Activated CD8-positive, alpha-beta memory T cell treated with anti-CD3 and anti-CD28 coated beads for 1 hour (primary cell): ENCODE results near the gene MFAP2.

Experiments
- DNase-seq, 2 donors: peaks; one replicate each; pipeline ENCODE4 v3.0.0-alpha.2; 2020; ENCODE audit warnings: low read depth in 1 of 2; ENCODE audit errors: extremely low read depth in 1 of 2

MFAP2 gene

DNA sequence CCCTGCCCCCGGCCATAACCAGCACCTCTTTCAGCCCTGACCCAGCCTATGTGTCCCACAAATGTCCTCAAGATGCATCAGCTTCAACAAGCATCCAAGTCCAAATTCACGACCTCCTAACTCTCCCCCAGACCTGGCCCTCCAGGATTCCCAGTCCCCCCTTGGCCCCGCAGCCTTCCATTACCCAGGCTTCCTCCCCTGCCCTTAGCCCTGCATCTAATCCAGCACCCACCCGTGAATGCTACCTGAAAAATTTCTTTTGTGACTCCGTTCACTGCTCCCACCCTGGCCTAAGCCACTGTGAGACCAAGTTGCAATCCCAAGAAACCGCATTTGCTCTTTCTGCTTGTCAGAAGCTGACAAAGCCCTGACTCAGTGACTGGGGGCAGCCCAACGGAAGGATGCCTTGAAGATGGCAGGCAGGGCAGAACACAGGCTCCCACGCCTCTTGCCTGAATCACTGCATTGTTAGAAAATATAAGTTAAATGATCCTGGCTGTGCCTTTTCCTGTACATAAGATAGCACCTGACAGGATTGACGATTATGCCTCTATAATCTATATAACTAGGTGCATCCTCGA, 939 bp upstream of the MFAP2 start:
- DNase-seq, result no peak

DNA sequence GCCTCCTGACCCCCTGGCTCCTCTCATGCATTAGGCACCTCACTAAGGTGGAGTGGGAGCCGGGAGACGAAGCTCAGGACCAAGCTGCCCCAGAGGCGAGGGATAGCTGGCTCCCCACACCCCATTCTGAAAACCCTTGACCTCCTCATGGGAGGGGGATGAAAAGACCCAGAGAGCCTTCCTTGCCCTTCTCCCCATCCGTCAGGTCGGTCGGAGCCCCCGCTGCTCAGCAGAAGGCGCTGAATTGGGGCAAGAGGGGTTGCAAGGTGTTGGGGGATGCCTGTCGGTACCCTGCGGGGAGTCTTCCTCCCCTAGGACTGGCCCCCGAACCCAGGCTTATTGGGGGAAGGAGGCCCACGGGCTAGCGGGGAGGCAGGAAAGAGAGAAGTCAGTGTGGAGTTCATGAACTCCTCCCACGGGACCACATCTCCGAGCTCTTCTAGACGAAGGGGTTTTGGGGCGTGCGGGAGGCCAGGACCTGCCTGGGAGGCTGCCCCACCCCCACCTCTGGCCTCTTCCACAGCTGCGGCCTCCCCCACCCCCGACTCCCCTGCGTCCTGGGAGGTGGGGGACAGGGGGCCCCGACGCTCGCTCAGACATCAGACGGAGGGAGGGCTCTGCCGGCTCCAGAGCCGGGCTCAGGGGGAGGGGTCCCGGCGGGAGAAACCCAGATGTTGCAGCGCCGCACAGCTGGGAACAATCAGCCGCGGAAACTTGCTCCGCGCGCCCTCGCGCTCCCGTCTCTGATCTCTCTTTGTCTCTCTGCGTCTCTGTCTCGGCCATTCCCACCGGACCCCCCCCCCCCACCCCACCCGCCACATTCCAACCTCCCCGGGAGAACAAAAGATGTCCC, 719 bp downstream of the MFAP2 start:
- DNase-seq, result no peak

DNA sequence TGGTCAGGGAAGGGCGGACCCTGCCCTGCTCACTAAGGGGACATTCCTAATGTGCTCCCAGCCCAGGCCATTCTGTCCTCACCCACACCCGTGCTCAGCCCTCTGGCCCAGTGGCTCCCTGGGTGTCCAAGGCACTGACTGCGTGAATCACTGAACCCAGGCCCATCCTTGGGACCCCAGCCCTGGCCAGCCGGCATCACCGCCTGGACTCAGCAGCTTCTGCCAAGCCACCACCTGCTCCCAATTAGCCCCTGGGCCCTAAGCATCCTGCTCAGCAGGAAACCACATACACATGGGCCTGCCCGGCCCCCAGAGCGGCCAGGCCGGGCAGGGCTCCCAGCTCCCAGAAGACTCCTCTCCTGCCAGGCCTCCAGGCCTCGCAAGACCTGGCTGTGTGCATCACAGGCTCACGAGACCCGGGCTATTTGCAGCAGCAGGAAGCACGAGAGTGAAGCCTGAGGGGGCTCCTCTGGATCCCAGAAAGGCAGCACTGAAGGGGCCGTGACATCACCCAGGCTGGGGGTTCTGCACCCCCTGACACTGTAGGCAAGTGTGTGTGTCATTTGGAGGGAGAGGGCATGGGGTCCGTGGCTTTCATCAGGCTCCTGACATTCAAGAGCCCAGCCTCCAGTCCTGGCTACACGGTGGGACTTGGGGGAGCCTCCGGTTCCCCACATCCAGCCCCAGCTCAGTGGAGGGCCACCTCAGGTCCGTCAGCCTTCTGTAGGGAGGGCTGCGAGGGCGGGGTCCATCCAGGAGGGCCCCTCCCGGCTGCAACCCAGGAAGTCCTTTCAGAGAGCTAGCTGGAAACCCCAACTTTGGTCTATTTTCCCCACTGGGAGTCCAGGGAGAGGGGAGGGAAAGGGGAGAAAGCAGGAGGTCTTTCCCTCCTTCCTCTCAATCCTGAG, 1.6 kb downstream of the MFAP2 start:
- no peak for DNase-seq

DNA sequence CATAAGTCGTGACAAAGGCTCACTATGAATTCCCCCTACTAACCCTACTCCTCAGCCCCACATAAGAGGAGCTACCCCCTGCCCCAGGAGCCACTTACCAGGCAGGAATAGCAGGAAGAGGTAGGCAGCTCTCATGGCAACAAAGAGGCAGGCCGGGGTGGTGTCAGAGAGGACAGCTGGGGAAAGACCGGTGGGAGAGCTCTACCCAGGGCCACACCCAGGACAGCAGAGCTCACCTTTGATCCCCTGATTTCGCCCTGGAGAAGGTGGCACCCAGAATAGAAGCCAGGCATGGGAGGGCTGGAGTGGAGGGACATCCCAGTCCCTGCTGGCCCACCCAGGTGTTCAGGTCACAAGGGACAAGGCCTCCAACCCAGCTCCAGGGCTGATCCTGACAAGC, 2.3 kb downstream of the MFAP2 start:
- no peak for DNase-seq

DNA sequence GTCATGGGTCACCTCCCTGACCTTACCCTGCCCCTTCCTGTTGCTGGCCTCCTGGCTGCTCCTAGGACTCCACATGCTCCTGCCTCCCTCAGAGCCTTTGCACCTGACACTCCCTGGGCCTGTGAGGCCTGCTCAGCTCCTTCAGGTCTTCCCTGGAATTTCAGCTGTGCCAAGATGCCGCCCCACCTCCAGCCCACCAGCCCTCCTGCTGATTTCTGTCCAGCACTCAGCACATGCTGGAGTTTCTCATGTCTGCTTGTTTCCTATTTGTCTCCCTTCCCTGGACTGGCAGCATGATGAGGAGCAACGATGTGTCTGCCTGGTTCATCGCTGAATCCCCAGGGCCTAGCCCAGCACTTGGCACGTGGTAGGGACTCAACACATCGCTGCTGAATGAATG, 3.0 kb downstream of the MFAP2 start:
- no peak for DNase-seq

DNA sequence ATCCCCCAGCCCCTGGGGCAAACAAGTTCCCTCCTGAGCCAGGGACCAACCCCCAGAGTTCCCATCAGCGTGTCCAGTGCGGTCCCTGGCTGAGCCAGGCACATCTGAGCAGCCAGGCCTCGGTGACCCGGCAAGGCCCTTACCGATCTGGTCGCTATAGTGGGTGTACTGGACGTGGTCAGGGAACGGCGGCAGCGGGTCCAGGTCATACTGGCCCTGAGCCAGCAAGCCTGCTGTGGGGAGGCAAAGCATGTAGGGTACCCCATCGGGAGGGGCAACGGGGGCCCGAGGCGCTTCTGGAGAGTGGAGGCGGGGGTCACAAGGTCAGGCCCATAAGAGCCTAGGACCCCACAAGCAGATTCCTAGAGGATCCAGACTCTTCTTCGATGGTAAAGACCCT, 3.5 kb downstream of the MFAP2 start:
- no peak for DNase-seq

DNA sequence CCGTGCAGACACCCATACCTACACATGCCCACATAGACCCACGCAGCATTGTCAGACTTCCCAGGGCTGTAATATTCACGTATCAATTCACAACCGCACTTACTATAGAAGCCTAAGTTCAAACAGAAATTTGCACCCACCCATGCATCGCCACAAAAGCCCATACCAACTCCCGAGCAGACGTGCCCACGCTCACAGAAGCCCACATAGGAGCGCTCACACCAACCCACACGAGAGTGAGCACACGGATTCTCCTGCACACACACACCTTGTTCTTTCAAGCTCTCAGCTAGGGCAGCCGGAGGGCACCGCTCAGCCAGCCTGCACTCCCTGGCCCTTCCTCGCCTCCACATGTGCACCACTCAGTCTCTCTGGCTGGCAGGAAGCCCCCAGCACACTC, 4.6 kb downstream of the MFAP2 start:
- no peak for DNase-seq

DNA sequence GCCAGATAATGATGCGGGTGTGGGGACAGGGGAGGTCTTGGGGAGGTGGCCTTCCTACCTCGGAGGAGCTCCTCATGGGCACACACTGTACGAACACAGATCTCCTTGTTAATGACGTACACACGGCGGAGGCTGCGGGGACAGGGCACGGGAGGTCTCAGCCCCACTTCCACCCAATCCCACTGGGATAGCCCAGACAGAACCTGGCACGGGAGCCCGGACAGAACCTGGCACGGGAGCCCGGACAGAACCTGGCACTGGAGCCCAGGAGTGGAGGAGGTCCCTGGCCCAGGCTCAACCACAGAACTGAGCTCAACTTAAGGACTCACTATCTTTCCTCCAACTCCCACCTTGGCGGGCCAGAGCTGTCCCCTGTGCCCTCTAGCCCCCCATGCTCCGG, 5.2 kb downstream of the MFAP2 start:
- no peak for DNase-seq

DNA sequence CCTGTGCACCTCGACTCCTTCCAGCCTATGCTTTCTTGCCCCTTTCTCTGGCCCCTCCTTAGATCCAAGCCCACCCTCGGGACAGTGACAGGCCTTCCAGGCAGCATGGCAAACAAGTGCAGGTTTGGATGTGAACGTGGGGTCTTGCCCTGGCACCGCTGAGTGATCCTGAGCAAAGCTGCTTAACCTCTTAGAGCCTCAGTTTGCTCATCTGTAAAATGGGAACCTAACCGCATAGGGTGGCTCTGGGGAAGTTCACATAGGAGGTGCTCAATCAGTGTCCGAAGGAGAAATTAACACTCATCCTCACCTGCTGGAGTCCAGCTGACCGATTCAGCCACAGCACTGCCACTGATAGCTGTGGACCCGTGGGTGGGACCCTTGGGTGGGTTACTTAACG, 7.2 kb downstream of the MFAP2 start:
- no peak for DNase-seq

DNA sequence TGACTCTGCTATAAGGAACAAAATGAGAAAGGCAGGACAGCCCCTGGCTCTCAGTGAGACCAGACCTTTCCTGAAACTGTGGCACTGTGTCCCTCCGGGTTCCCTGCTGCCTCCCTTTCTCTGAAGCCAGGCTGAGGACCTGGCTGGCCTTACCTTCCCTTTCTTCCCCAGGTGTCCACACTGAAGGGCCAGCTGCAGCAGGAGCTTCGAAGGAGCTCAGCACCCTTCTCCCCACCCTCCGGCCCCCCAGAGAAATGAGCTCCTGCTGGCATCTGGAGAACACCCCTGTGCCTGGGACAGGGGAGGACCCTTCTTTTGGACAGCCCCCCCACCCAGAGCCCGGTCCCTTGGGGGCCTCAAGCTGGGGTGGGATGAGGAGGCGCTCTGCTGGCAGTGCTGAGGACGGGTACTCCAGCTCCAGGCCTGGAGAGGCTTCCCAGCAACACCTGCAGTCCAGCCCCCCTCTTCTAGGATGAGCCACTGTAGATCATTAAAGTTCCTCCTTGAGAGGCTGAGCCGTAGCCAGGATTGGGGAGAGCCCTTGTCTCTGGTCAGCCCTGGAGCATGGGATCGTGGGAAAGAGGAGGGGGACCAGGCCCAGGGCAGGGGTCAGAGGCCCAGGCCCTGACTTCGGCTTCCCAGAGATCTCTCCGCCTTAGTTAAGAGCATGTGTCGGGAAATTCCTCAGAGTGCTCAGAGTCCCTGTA, 8.1 kb downstream of the MFAP2 start:
- DNase-seq, result no peak

DNA sequence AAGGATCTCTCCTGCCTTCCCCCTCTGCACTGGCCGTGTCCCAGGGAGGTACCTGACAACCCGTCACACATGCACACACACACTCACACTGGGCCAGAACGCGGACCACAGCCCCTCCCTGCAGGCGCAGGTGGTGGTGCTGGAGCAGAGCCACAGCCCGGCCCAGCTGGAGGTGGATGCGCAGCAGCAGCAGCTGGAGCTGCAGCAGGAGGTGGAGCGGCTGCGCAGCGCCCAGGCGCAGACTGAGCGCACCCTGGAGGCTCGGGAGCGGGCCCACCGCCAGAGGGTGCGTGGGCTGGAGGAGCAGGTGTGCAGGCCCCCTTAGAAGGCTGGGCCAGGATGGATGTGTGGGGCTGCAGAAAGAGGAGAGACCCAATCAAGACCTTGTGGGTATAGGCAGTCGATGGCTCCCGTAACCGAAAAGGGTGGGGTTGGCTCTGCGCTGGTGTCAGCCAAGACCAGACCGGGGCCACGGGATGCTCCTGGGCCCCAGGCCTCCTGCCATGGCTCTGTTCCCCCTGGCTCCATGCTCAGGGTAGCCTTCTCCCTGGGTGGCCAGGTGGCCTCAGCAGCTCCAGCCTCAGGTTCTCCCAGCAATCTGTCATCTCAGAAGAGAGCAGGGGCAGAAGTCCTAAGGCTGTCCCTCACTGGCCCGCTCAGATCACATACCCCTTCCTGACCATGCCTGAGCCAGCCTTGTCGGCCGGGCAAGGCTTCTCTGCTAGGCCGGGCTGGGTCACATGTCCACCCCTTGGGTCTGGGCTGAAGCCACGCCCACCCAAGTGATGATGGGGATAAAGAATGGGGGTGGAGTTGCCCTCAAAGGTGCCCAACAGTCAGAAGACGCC, 8.9 kb downstream of the MFAP2 start:
- no peak for DNase-seq

DNA sequence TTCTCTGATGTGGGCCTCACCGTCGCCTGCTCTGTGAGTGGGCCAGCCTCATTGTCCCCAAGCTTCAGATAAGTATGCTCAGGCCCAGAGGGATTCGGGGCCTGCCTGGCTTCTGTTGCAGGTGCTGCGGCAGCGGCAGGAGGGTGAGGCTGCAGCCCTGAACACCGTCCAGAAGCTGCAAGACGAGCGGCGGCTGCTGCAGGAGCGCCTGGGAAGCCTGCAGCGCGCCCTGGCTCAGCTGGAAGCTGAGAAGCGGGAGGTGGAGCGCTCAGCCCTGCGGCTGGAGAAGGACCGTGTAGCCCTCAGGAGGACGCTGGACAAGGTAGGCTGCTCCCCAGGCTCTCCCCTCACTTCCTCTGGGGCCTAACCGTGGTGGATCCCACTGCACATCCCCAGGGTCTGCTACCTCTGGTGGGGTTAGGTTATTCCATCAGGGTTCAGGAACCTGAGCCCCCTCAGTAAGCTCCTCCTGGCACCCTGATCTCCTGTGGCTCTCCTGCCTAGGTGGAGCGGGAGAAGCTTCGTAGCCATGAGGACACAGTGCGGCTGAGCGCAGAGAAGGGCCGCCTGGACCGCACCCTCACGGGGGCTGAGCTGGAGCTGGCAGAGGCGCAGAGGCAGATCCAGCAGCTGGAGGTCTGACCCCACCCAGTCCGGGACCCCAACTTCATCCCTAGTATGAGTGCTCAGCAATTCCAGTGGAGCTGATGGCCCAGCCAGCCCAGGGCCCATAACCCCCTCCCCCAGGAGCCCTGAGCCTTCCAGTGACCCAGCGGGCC, 10.1 kb downstream of the MFAP2 start:
- no peak for DNase-seq

DNA sequence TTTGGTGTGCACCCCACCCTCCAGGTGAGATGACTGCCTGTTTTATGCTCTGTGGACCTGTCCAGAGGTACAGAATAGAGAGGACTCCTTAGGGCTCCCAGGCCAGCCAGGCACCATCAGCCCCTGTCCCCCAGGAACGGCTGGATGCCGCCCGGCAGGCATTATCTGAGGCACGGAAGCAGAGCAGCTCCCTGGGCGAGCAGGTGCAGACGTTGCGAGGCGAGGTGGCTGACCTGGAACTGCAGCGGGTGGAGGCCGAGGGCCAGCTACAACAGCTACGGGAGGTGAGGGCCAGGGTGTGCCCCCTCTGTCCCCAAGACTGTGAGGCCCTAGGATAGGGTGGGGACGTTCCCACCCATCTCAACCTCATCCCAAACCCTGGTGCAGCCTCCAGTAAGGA, 10.8 kb downstream of the MFAP2 start:
- DNase-seq, result no peak

DNA sequence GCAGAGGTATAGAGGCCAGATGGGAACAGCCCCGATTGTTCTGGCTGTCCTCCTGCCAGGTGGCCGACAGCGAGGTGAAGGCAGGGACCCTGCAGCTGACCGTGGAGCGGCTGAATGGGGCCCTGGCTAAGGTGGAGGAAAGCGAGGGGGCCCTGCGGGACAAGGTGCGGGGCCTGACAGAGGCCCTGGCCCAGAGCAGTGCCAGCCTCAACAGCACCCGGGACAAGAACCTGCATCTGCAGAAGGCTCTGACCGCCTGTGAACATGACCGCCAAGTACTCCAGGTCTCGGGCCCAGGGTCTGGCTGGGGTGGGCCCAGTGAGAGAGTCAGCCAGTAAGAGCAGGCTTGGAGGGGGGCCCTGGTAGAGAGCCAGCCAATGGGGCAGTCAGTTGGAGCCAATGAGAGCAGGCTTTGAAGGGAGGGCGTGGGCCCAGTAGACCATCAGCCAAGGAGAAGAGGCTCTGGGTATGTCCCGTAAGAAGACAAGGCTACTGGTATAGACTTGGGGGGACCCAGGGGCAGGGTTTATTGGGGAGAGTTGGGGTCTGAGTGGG, 11.3 kb downstream of the MFAP2 start:
- no peak for DNase-seq

DNA sequence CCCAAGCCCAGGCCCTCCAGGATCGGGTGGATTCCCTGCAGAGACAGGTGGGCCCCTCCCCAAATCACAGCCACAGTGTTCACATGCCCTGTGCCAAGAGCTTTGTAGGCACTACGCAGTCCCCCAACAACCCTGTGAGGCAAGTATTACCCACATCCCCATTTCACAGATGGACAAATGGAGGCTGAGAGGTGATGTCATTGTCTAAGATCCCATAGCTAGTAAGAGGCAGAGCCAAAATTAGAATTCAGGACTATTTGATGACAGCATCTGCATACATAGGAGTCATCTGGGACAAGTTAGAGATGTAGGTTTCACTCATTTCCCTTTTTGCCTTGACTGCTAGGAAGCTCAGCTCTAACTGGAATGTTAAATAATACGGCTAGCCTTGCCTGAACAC, 12.0 kb downstream of the MFAP2 start:
- DNase-seq, result no peak

DNA sequence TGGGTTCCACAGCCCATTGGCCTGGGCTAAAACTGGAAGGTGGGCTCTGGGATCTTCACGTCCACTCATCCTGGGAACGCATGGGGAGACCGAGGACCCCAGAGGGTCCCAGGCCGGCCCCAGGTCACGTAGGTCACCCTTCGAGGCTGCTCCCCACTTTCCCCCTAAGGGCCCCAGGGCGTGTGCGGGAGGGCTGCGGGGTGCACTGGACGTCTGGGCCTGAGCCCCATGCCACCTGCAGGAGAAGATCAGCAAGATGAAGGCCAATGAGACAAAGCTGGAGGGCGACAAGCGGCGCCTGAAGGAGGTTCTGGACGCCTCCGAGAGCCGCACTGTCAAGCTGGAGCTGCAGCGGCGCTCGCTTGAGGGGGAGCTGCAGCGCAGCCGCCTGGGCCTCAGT, 12.5 kb downstream of the MFAP2 start:
- DNase-seq, result no peak

DNA sequence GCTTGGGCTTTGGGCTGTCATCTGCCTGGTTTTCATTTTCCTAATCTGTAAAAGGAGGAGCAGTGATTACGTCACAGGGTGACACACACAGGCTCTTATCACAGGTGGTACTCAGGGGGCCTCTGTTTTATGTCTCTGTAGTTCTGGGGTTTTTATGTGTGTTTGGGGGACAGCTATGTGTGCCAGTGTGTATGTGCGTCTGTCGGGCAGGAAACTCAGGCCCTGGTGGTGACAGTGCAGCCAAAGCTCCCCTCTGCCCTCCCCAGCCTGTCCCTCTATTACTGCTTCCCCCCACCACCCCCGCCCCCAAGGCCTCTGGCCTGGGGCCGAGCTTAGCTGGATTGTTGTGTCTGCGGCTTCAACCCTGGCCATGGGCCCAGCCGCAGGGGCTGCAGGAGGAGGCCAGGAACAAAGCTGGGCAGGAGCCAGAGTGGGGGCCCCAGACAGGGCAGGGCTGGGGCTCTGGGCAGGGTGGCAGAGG, 13.3 kb downstream of the MFAP2 start:
- DNase-seq, result no peak

DNA sequence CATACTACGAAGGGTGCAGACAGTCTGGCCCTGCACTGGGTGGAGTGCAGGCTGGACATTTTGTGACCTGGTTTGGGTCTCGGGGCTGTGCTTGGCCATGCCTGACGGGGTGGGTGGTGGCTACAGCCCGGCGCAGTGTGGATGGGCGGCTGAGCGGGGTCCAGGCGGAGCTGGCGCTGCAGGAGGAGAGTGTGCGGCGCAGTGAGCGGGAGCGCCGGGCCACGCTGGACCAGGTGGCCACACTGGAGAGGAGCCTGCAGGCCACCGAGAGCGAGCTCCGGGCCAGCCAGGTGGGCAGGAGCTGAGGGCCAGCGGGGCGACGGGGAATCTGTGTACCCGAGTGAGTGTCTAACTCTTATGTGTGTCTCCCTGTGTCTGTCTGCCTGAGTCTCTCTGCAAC, 14.1 kb downstream of the MFAP2 start:
- no peak for DNase-seq

DNA sequence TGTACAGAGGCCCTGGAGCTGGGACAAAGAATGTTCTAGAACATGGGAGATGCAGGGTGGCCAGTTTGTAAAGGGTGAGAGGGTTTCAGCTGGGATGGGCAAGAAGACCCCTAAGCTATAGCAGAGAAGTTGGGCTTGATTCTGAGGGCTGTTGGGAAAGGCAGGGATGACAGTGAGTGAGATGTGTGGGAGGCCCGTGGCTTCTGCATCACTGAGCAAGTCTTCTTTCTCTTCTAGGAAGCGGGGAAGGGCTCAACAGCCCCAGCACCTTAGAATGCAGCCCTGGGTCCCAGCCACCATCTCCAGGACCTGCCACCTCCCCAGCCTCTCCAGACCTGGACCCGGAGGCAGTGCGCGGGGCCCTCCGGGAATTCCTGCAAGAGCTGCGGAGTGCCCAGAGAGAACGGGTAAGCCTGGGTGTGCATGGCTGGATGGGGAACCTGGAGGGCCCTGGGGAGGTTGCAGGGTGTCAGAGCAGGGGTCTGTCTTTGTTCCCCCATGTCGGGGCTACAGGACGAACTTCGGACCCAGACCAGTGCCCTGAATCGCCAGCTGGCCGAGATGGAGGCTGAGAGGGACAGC, 14.8 kb downstream of the MFAP2 start:
- no peak for DNase-seq
